IMR-90 (cell line): ENCODE results near the gene TMEM145. TPM values are rescaled to one million over a fixed set of nuclear protein-coding genes. Genes with fewer than 3 reads are reported as not detected.

Source experiments
- ATAC-seq: fragments of 200-7000 bp; cut with Tn5 transposase; 2 replicates; pipeline ENCODE4 v1.9.1; 2020; ENCODE audit warnings: low read depth, mild to moderate bottlenecking, moderate library complexity
- BruUV-seq: library from RNA; stranded (reverse); fragments of 400-500 nt; replicated peaks from 2 replicates; lab custom pipeline; 2021; lab: Mats Ljungman, UMichigan
- CTCF ChIA-PET: fragments of 300-600 bp; formaldehyde crosslinking; extraction: SDS; loops from one replicate; lab custom pipeline; 2021; ENCODE audit warnings: antibody characterized with exemption; lab: Yijun Ruan, JAX
- POLR2A ChIA-PET: fragments of 300-600 bp; sonication (Branson Sonifier 250); formaldehyde crosslinking; loops from one replicate; lab custom pipeline; 2022; ENCODE audit warnings: antibody characterized with exemption; ENCODE audit not compliant: unreplicated experiment; lab: Charles Lee
- DNase-seq: peaks from one replicate; pipeline ENCODE4 v3.0.0; 2013
- H2AFZ ChIP-seq: replicated peaks from 2 replicates; pipeline ENCODE3; 2013; ENCODE audit warnings: low read length, mild to moderate bottlenecking; ENCODE audit not compliant: poor library complexity
- H2AK5ac ChIP-seq: 2 replicates; pipeline ENCODE4 v1.6.1; 2013; ENCODE audit warnings: low read depth, low read length, inconsistent platforms
- H2AK9ac ChIP-seq: replicated peaks from 2 replicates; pipeline ENCODE3; 2013; ENCODE audit warnings: mild to moderate bottlenecking, low read depth, low read length, moderate library complexity; ENCODE audit not compliant: poor library complexity
- H2BK120ac ChIP-seq: 2 replicates; pipeline ENCODE4 v1.6.1; 2013; ENCODE audit warnings: low read depth, low read length, inconsistent platforms
- H2BK15ac ChIP-seq: 3 replicates; pipeline ENCODE4 v1.6.1; 2013; ENCODE audit warnings: low read depth, low read length, inconsistent platforms
- H2BK20ac ChIP-seq: 2 replicates; pipeline ENCODE4 v1.6.1; 2013; ENCODE audit warnings: low read depth, mild to moderate bottlenecking, inconsistent platforms, low read length, moderate library complexity
- H2BK5ac ChIP-seq: 2 replicates; pipeline ENCODE4 v1.6.1; 2013; ENCODE audit warnings: mild to moderate bottlenecking, low read depth, low read length, inconsistent platforms; ENCODE audit not compliant: poor library complexity, severe bottlenecking
- H3K14ac ChIP-seq: replicated peaks from 2 replicates; pipeline ENCODE4 v1.6.1; 2013; ENCODE audit warnings: low read depth, low read length, inconsistent platforms
- H3K18ac ChIP-seq: 2 replicates; pipeline ENCODE4 v1.6.1; 2013; ENCODE audit warnings: low read depth, low read length, control low read depth
- H3K23ac ChIP-seq: 2 replicates; pipeline ENCODE4 v1.6.1; 2013; ENCODE audit warnings: low read depth, low read length, inconsistent platforms
- H3K27ac ChIP-seq: 2 replicates; pipeline ENCODE4 v1.5.1; 2013; ENCODE audit warnings: mild to moderate bottlenecking, control low read depth, low read length; ENCODE audit not compliant: insufficient read depth
- H3K27me3 ChIP-seq: 2 replicates; pipeline ENCODE4 v1.6.1; 2013; ENCODE audit warnings: low read length; ENCODE audit not compliant: control insufficient read depth, insufficient read depth
- H3K36me3 ChIP-seq: 2 replicates; pipeline ENCODE4 v1.6.1; 2013; ENCODE audit warnings: low read length, mixed read lengths; ENCODE audit not compliant: control insufficient read depth, insufficient read depth
- H3K4ac ChIP-seq: 2 replicates; pipeline ENCODE4 v1.6.1; 2013; ENCODE audit warnings: low read depth, low read length, inconsistent platforms
- H3K4me1 ChIP-seq: 2 replicates; pipeline ENCODE4 v1.6.1; 2013; ENCODE audit warnings: low read length, mixed read lengths; ENCODE audit not compliant: control insufficient read depth, insufficient read depth
- H3K4me2 ChIP-seq: 2 replicates; pipeline ENCODE4 v1.6.1; 2013; ENCODE audit warnings: low read depth, mild to moderate bottlenecking, control low read depth, low read length, moderate library complexity
- H3K4me3 ChIP-seq: 2 replicates; pipeline ENCODE4 v1.5.1; 2013; ENCODE audit warnings: low read depth, mild to moderate bottlenecking, control low read depth, low read length, moderate library complexity; ENCODE audit not compliant: insufficient read depth
- H3K56ac ChIP-seq: 2 replicates; pipeline ENCODE4 v1.6.1; 2013; ENCODE audit warnings: low read length, inconsistent platforms; ENCODE audit not compliant: insufficient read depth; ENCODE audit errors: extremely low read depth
- H3K79me1 ChIP-seq, 2 experiments: 2 replicates each; pipeline ENCODE4 v1.6.1; 2013; ENCODE audit warnings: low read length in 2 of 2, inconsistent platforms in 1 of 2, low read depth in 1 of 2
- H3K9ac ChIP-seq: 2 replicates; pipeline ENCODE4 v1.6.1; 2013; ENCODE audit warnings: low read depth, low read length, control low read depth
- H3K9me1 ChIP-seq: 2 replicates; pipeline ENCODE4 v1.6.1; 2013; ENCODE audit warnings: low read length, inconsistent platforms; ENCODE audit not compliant: insufficient read depth
- H3K9me3 ChIP-seq: 2 replicates; pipeline ENCODE4 v1.6.1; 2013; ENCODE audit warnings: low read length; ENCODE audit not compliant: control insufficient read depth, insufficient read depth
- H4K20me1 ChIP-seq: 2 replicates; pipeline ENCODE4 v1.6.1; 2013; ENCODE audit warnings: low read length, inconsistent platforms; ENCODE audit not compliant: insufficient read depth
- H4K5ac ChIP-seq: 2 replicates; pipeline ENCODE4 v1.6.1; 2013; ENCODE audit warnings: mild to moderate bottlenecking, low read depth, low read length, control low read depth
- H4K8ac ChIP-seq, 2 experiments: 2 replicates each; pipeline ENCODE4 v1.6.1; 2013; ENCODE audit warnings: low read depth in 2 of 2, low read length in 2 of 2, control low read depth in 1 of 2, inconsistent platforms in 1 of 2
- H4K91ac ChIP-seq: 2 replicates; pipeline ENCODE4 v1.6.1; 2013; ENCODE audit warnings: low read depth, low read length, inconsistent platforms; ENCODE audit not compliant: insufficient read depth
- BHLHE40 ChIP-seq: fragments of 150-350 bp; IDR thresholded peaks from 2 replicates; pipeline ENCODE4 v1.6.1; 2016; ENCODE audit warnings: mild to moderate bottlenecking, low read depth, low read length
- CEBPB ChIP-seq: IDR thresholded peaks from 2 replicates; pipeline ENCODE4 v1.6.1; 2012; ENCODE audit warnings: low read depth, low read length, improper control_type of control experiment
- CHD1 ChIP-seq: IDR thresholded peaks from 2 replicates; pipeline ENCODE4 v1.6.1; 2012; ENCODE audit warnings: low read depth, low read length, improper control_type of control experiment
- ELK1 ChIP-seq: fragments of 150-350 bp; IDR thresholded peaks from 2 replicates; pipeline ENCODE4 v1.6.1; 2016; ENCODE audit warnings: low read depth, mild to moderate bottlenecking, low read length, moderate library complexity, borderline replicate concordance
- FOS ChIP-seq: fragments of 150-350 bp; IDR thresholded peaks from 2 replicates; pipeline ENCODE4 v1.6.1; 2016; ENCODE audit warnings: low read depth, low read length
- MAFK ChIP-seq: IDR thresholded peaks from 2 replicates; pipeline ENCODE4 v1.6.1; 2012; ENCODE audit warnings: low read depth, low read length, improper control_type of control experiment
- MAZ ChIP-seq: IDR thresholded peaks from 2 replicates; pipeline ENCODE4 v1.6.1; 2012; ENCODE audit warnings: low read depth, mild to moderate bottlenecking, low read length, improper control_type of control experiment, moderate library complexity, borderline replicate concordance
- MXI1 ChIP-seq: IDR thresholded peaks from 2 replicates; pipeline ENCODE4 v1.6.1; 2012; ENCODE audit warnings: low read depth, mild to moderate bottlenecking, low read length, moderate library complexity, borderline replicate concordance
- NFE2L2 ChIP-seq: fragments of 150-350 bp; IDR thresholded peaks from 2 replicates; pipeline ENCODE4 v1.6.1; 2016; ENCODE audit warnings: low read depth, mild to moderate bottlenecking, low read length
- POLR2A ChIP-seq: IDR thresholded peaks from 2 replicates; pipeline ENCODE4 v1.6.1; 2012; ENCODE audit warnings: mild to moderate bottlenecking, low read depth, low read length
- RAD21 ChIP-seq: IDR thresholded peaks from 2 replicates; pipeline ENCODE4 v1.6.1; 2012; ENCODE audit warnings: low read length, improper control_type of control experiment
- RCOR1 ChIP-seq: IDR thresholded peaks from 2 replicates; pipeline ENCODE4 v1.6.1; 2012; ENCODE audit warnings: mild to moderate bottlenecking, low read length, improper control_type of control experiment; ENCODE audit not compliant: insufficient replicate concordance
- RFX5 ChIP-seq: IDR thresholded peaks from 2 replicates; pipeline ENCODE4 v1.8.0; 2012; ENCODE audit warnings: low read depth, mild to moderate bottlenecking, low read length, moderate library complexity
- SMC3 ChIP-seq: fragments of 150-350 bp; IDR thresholded peaks from 2 replicates; pipeline ENCODE4 v1.6.1; 2016; ENCODE audit warnings: low read depth, mild to moderate bottlenecking, antibody characterized with exemption, low read length, moderate library complexity
- USF2 ChIP-seq: fragments of 150-350 bp; IDR thresholded peaks from 2 replicates; pipeline ENCODE4 v1.6.1; 2017; ENCODE audit warnings: mild to moderate bottlenecking, antibody characterized with exemption, low read length, low read depth
- WGBS, 2 experiments: methylation state at CpG; one replicate each; pipeline versions ENCODE4 v1.1.5 to v1.1.7; 2013; ENCODE audit warnings: missing lambda C conversion rate in 2 of 2; ENCODE audit not compliant: insufficient read length in 1 of 2; ENCODE audit errors: extremely low coverage in 2 of 2; 5-methylcytosine and 5-hydroxymethylcytosine counted together
- dilution Hi-C: fragments of 300-500 bp; cut with HindIII; formaldehyde crosslinking; loops from one replicate; pipeline ENCODE4 v1.14.3; 2018; ENCODE audit warnings: low sequenced_read_pairs; ENCODE audit not compliant: unreplicated experiment
- in situ Hi-C: fragments of 300-500 bp; cut with MboI; formaldehyde crosslinking; loops from 3 replicates; pipeline ENCODE4 v1.14.3; 2019; ENCODE audit warnings: low sequenced_read_pairs, inconsistent platforms, mixed read lengths
- intact Hi-C: fragments of 100-400 bp; cut with micrococcal nuclease; formaldehyde crosslinking; loops from 2 replicates; pipeline ENCODE4 v1.10.0; 2022
- polyA plus RNA-seq, 3 experiments: library from polyadenylated mRNA; depleted of rRNA; stranded (reverse); fragments of >200 nt; gene quantifications; 2 replicates each; pipeline ENCODE4 v1.2.3, GENCODE V29; 2012; ENCODE audit warnings: low replicate concordance in 1 of 3
- total RNA-seq: library from RNA; depleted of rRNA; stranded (reverse); fragments of >200 nt; gene quantifications from 2 replicates; pipeline ENCODE4 v1.2.3, GENCODE V29; 2012
- TF ChIP-seq, protein P1 (sequence below): conservative IDR thresholded peaks from 2 replicates; pipeline ENCODE4 v1.5.1; 2012; ENCODE audit warnings: mild to moderate bottlenecking, low read depth, low read length, improper control_type of control experiment

Gene TMEM145
- total and polyA plus RNA-seq, 2 of the 4 experiments (the other 2 are of a cell fraction), result under 0.01 to 0.41 TPM

- intact Hi-C loops, result loop anchor here (5.0 kb wide), 1 partner anchor 165 kb away; the partner anchor contains the start of gene POU2F2
Measured at GRCh38 chr19:42297039-42297438, 16.1 kb upstream of the TMEM145 start.

More at GRCh38 chr19:42297039-42297438, 16.1 kb upstream of the TMEM145 start:
- BruUV-seq, result no TSS peak
- ChIA-PET POLR2A (interaction anchor here (0.9 kb wide), 1 partner anchor 51 kb away, joined by 3 read pairs; no protein-coding TSS in a partner anchor), CTCF (interaction anchor here (1.0 to 1.1 kb wide), 2 partner anchors 17 to 50 kb away, joined by 3 to 4 read pairs; no protein-coding TSS in a partner anchor)
- 100% methylated on average over 5 of the region's 15 CpGs; no CpG with 5 or more reads in 1 of the 2 experiments for WGBS, 2 experiments
- peaks cover 10% of the 10 kb centered on the region for H4K20me1 ChIP-seq
- H3K27ac ChIP-seq, result no peak overlapping the region
- H3K18ac ChIP-seq, result no peak overlapping the region
- no peak overlapping the region for H2BK120ac ChIP-seq
- no peak overlapping the region for H4K8ac ChIP-seq
- H2BK5ac ChIP-seq, result no peak overlapping the region
- H2BK20ac ChIP-seq, result no peak overlapping the region
- H3K4me1 ChIP-seq, result no peaks in the 10 kb centered on the region
- TF ChIP-seq POLR2A, result no peak
- TF ChIP-seq MXI1, result no peak
- TF ChIP-seq RAD21, result no peak
- TF ChIP-seq NFE2L2, result no peak
- TF ChIP-seq, protein P1, sequence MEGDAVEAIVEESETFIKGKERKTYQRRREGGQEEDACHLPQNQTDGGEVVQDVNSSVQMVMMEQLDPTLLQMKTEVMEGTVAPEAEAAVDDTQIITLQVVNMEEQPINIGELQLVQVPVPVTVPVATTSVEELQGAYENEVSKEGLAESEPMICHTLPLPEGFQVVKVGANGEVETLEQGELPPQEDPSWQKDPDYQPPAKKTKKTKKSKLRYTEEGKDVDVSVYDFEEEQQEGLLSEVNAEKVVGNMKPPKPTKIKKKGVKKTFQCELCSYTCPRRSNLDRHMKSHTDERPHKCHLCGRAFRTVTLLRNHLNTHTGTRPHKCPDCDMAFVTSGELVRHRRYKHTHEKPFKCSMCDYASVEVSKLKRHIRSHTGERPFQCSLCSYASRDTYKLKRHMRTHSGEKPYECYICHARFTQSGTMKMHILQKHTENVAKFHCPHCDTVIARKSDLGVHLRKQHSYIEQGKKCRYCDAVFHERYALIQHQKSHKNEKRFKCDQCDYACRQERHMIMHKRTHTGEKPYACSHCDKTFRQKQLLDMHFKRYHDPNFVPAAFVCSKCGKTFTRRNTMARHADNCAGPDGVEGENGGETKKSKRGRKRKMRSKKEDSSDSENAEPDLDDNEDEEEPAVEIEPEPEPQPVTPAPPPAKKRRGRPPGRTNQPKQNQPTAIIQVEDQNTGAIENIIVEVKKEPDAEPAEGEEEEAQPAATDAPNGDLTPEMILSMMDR, result no peak
- no peak for TF ChIP-seq MAFK
- TF ChIP-seq RCOR1, result no peak
- no peak for TF ChIP-seq CHD1
- TF ChIP-seq ELK1, result no peak
- no peak for TF ChIP-seq MAZ
- no peak for TF ChIP-seq USF2
- no peak for TF ChIP-seq BHLHE40
- TF ChIP-seq CEBPB, result no peak
- TF ChIP-seq RFX5, result no peak
- TF ChIP-seq FOS, result no peak
- TF ChIP-seq SMC3, result no peak
- no peak overlapping the region for H3K14ac ChIP-seq
- no peak overlapping the region for H2AFZ ChIP-seq
- no peak overlapping the region for H2AK5ac ChIP-seq
- H3K4ac ChIP-seq, result no peak overlapping the region
- H3K9ac ChIP-seq, result no peak overlapping the region
- no peak overlapping the region for H3K4me2 ChIP-seq
- peaks cover 3% of the 10 kb centered on the region; the same call in 1 of the 2 replicates for H3K9me1 ChIP-seq
- peaks cover 3 to 21% of the 10 kb centered on the region in 2 experiments; a peak in 2 of 4 replicates for H3K79me1 ChIP-seq
- no peak overlapping the region for H2BK15ac ChIP-seq
- no peak overlapping the region for H3K56ac ChIP-seq
- H3K9me3 ChIP-seq, result no peaks in the 10 kb centered on the region
- H2AK9ac ChIP-seq, result no peak overlapping the region
- in situ Hi-C loops, result no loop called here
- H3K23ac ChIP-seq, result no peak overlapping the region
- ATAC-seq (no peak), DNase-seq (no peak)
- dilution Hi-C loops, result no loop called here
- H3K27me3 ChIP-seq, result no peaks in the 10 kb centered on the region
- no peak overlapping the region for H4K5ac ChIP-seq
- no peak overlapping the region for H4K91ac ChIP-seq
- H3K36me3 ChIP-seq, result peaks cover 38% of the 10 kb centered on the region
- H3K4me3 ChIP-seq, result no peak overlapping the region
